Adrenal gland (tissue), 5 donors: Measurements from ENCODE around the gene OSBPL2.

Experiments
- CTCF ChIP-seq, 6 experiments: fragments of 450-650 bp in 4 of 6; fragments of 200-600 bp in 2 of 6; sonication (generic) in 1 of 6; IDR thresholded peaks; 1 replicate in 5 of 6; 2 replicates in 1 of 6; pipeline versions ENCODE4 v1.5.1 to v1.8.0; 2016 to 2021; ENCODE audit warnings: antibody characterized with exemption in 6 of 6, mild to moderate bottlenecking in 2 of 6, moderate library complexity in 1 of 6
- POLR2A ChIP-seq, 2 donors: fragments of 450-650 bp; IDR thresholded peaks; one replicate each; pipeline ENCODE4 v1.6.1; 2017; ENCODE audit warnings: antibody characterized with exemption in 2 of 2, mild to moderate bottlenecking in 2 of 2, moderate library complexity in 1 of 2
- donor health status: DM: no; HTN: no; CAD: no.

DNA sequence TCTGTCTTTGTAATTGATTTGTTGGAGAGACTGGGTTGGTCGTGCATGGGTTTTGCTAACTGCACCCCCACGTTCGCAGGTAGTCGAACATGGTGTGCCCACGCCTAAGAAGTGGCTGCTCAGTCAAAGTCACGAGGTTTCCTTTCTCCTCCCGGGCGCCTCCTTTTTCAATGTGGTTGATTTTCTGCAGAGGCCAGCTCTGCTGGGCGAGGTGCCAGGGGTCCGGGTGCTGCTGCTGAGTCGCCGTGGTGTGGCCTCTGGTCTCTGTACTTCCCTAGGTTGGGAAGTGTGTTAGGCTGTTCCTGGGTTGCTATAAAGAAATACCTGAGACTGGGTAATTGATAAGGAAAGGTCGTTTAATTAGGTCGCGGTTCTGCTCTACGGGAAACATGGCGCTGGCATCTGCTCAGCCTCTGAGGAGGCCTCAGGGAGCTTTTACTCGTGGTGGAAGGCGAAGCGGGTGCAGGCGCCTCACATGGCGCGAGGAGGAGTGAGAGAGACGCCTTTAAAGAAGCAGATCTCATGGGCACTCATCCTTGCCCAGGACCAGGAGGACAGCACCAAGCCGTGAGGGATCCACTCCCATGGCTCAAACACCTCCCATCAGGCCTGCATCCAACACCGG, 14.1 kb downstream of the OSBPL2 start:
- TF ChIP-seq CTCF (IDR thresholded peaks at IDR 0.05) (no peak), POLR2A (IDR thresholded peaks at IDR 0.05) (no peak)
